GM10248 (cell line): ENCODE data around the gene LAMA4.
A peak's percentile ranks its signal among the peaks of the same experiment; 100 is the strongest.

Experiments used
- CTCF ChIA-PET: fragments of 300-600 bp; sonication (Branson Sonifier 250); formaldehyde crosslinking; extraction: SDS; loops from one replicate; lab custom pipeline; 2021; ENCODE audit warnings: antibody characterized with exemption; lab: Yijun Ruan, JAX
- POLR2A ChIA-PET: fragments of 350-650 bp; sonication (Branson Sonifier 250); formaldehyde crosslinking; extraction: SDS; loops from one replicate; lab custom pipeline; 2020; ENCODE audit warnings: antibody characterized with exemption; lab: Yijun Ruan, JAX
- DNase-seq: peaks from one replicate; pipeline ENCODE4 v3.0.0; 2012; ENCODE audit errors: extremely low spot score
- CTCF ChIP-seq: IDR thresholded peaks from 2 replicates; pipeline ENCODE4 v1.5.1; 2012; ENCODE audit warnings: mild to moderate bottlenecking, low read depth; ENCODE audit errors: extremely low read depth, missing control alignments, control extremely low read depth

Gene LAMA4

GRCh38 chr6:112087916-112088315 lies 166.5 kb downstream of the LAMA4 start:
- TF ChIP-seq CTCF = no peak
- DNase-seq = no peak
- ChIA-PET CTCF (interaction anchor here (0.9 to 3.4 kb wide), 13 partner anchors 10 to 1105 kb away, joined by 3 to 38 read pairs (median 5); no protein-coding TSS in a partner anchor), POLR2A (no interaction called here)

- ChIA-PET CTCF (interaction anchor here (0.9 to 3.4 kb wide), 20 partner anchors 9 to 1104 kb away, joined by 3 to 38 read pairs (median 4); no protein-coding TSS in a partner anchor), POLR2A (interaction anchor here (0.6 to 0.7 kb wide), 2 partner anchors 44 to 482 kb away, joined by 3 to 5 read pairs; partner anchors contain the start of gene TRAF3IP2)
- DNase-seq = peak; percentile 89
- no peak for TF ChIP-seq CTCF
These were observed 167.0 kb downstream of the LAMA4 start, which contains the start of the genes FAM229B and TUBE1 for GRCh38 chr6:112087136-112087911. TSS of gene FAM229B (plus strand) at chr6:112087591. CDS start at chr6:112099284, 11,693 bp downstream. TSS of gene TUBE1 (minus strand) at chr6:112087482. CDS start at chr6:112087434, 48 bp downstream.

GRCh38 chr6:112086744-112087135 lies 167.6 kb downstream of the LAMA4 start:
- DNase-seq = peak; percentile 32
- ChIA-PET POLR2A (interaction anchor here (0.6 kb wide), 2 partner anchors 43 to 334 kb away, joined by 5 to 6 read pairs; no protein-coding TSS in a partner anchor), CTCF (interaction anchor here (0.9 to 3.4 kb wide), 19 partner anchors 8 to 1104 kb away, joined by 3 to 38 read pairs (median 4); no protein-coding TSS in a partner anchor)
- TF ChIP-seq CTCF = peak; percentile 14

GRCh38 chr6:112085286-112086065 lies 168.9 kb downstream of the LAMA4 start:
- ChIA-PET POLR2A (no interaction called here), CTCF (interaction anchor here (1.1 to 3.4 kb wide), 7 partner anchors 9 to 79 kb away, joined by 3 to 38 read pairs (median 6); no protein-coding TSS in a partner anchor)
- no peak for TF ChIP-seq CTCF
- no peak for DNase-seq

- ChIA-PET POLR2A (no interaction called here), CTCF (interaction anchor here (1.1 to 1.2 kb wide), 2 partner anchors 15 to 46 kb away, joined by 3 read pairs; no protein-coding TSS in a partner anchor)
- no peak for TF ChIP-seq CTCF
- no peak for DNase-seq
These were observed 172.8 kb downstream of the LAMA4 start for GRCh38 chr6:112081569-112081968.

- TF ChIP-seq CTCF = no peak
- POLR2A ChIA-PET = no interaction called here
- CTCF ChIA-PET = interaction anchor here (0.9 to 2.7 kb wide), 4 partner anchors 8 to 348 kb away, joined by 3 to 8 read pairs (median 4); partner anchors contain the start of genes FAM229B and TUBE1
These were observed 187.8 kb downstream of the LAMA4 start for GRCh38 chr6:112066606-112067005.

More at GRCh38 chr6:112066606-112067005, 187.8 kb downstream of the LAMA4 start:
- no peak for DNase-seq
